CD8-positive, alpha-beta memory T cell (primary cell): ENCODE data around the gene AAGAB. TPM values are rescaled to one million over a fixed set of nuclear protein-coding genes. Genes with fewer than 3 reads are reported as not detected.
A peak's percentile ranks its signal among the peaks of the same experiment; 100 is the strongest.

Experiments used
- CTCF ChIA-PET: fragments of 350-600 bp; sonication (Branson Sonifier 250); formaldehyde crosslinking; loops from one replicate; lab custom pipeline; 2021; ENCODE audit warnings: antibody characterized with exemption; lab: Charles Lee
- POLR2A ChIA-PET: fragments of 350-600 bp; sonication (Branson Sonifier 250); formaldehyde crosslinking; loops from one replicate; lab custom pipeline; 2021; ENCODE audit warnings: antibody characterized with exemption; lab: Charles Lee
- DNase-seq, 5 donors: peaks; one replicate each; pipeline versions ENCODE4 v3.0.0 to v3.0.0-alpha.2; 2020 to 2022; ENCODE audit warnings: mixed read lengths in 1 of 5
- H3K27ac ChIP-seq: one replicate; pipeline ENCODE4 v1.7.0; 2013; ENCODE audit warnings: low read depth, mild to moderate bottlenecking, low read length, moderate library complexity
- H3K27me3 ChIP-seq: 2 replicates; pipeline ENCODE4 v1.7.0; 2013; ENCODE audit warnings: low read length, mild to moderate bottlenecking; ENCODE audit not compliant: insufficient read depth, poor library complexity, severe bottlenecking
- H3K36me3 ChIP-seq: 2 replicates; pipeline ENCODE4 v1.7.0; 2013; ENCODE audit warnings: mild to moderate bottlenecking, low read length, moderate library complexity; ENCODE audit not compliant: insufficient read depth
- H3K4me1 ChIP-seq: 2 replicates; pipeline ENCODE4 v1.7.0; 2013; ENCODE audit warnings: mild to moderate bottlenecking, low read length, moderate library complexity; ENCODE audit not compliant: insufficient read depth
- H3K4me3 ChIP-seq: 2 replicates; pipeline ENCODE4 v1.7.0; 2013; ENCODE audit warnings: mild to moderate bottlenecking, low read length
- H3K9me3 ChIP-seq: 2 replicates; pipeline ENCODE4 v1.7.0; 2013; ENCODE audit warnings: mild to moderate bottlenecking, low read length
- H3K27ac Mint-ChIP-seq, 8 donors: one replicate each; pipeline ENCODE4 v1.8.0; 2020 to 2021; ENCODE audit warnings: mixed read lengths in 8 of 8, mild to moderate bottlenecking in 6 of 8, inconsistent platforms in 3 of 8, moderate library complexity in 3 of 8
- H3K27me3 Mint-ChIP-seq, 2 donors: one replicate each; pipeline ENCODE4 v1.8.0; 2020 to 2021; ENCODE audit warnings: mixed read lengths in 2 of 2, mild to moderate bottlenecking in 1 of 2, moderate library complexity in 1 of 2
- H3K36me3 Mint-ChIP-seq, 3 donors: one replicate each; pipeline ENCODE4 v1.8.0; 2020 to 2021; ENCODE audit warnings: mixed read lengths in 3 of 3, inconsistent platforms in 1 of 3, mild to moderate bottlenecking in 1 of 3
- H3K4me1 Mint-ChIP-seq, 3 donors: one replicate each; pipeline ENCODE4 v1.8.0; 2020 to 2021; ENCODE audit warnings: mixed read lengths in 3 of 3, inconsistent platforms in 1 of 3, mild to moderate bottlenecking in 1 of 3
- H3K4me3 Mint-ChIP-seq, 7 donors: one replicate each; pipeline ENCODE4 v1.8.0; 2020 to 2021; ENCODE audit warnings: mixed read lengths in 7 of 7, mild to moderate bottlenecking in 6 of 7, moderate library complexity in 4 of 7, inconsistent platforms in 2 of 7
- H3K9me3 Mint-ChIP-seq, 5 donors: one replicate each; pipeline ENCODE4 v1.8.0; 2020 to 2022; ENCODE audit warnings: mixed read lengths in 5 of 5, mild to moderate bottlenecking in 3 of 5, moderate library complexity in 2 of 5, inconsistent platforms in 1 of 5
- polyA plus RNA-seq: library from polyadenylated mRNA; unstranded; fragments of 300-500 nt; fragmentation: Illumina TruSeq; gene quantifications from one replicate; pipeline ENCODE4 v1.2.3, GENCODE V29; 2021
- total RNA-seq, 2 experiments: library from RNA; stranded (reverse); gene quantifications; one replicate each; pipeline ENCODE4 v1.2.3, GENCODE V29; 2021

AAGAB gene
- total and polyA plus RNA-seq, 3 experiments from 2014 or later = 53.9 to 76.1 (median 66.6) TPM

DNA sequence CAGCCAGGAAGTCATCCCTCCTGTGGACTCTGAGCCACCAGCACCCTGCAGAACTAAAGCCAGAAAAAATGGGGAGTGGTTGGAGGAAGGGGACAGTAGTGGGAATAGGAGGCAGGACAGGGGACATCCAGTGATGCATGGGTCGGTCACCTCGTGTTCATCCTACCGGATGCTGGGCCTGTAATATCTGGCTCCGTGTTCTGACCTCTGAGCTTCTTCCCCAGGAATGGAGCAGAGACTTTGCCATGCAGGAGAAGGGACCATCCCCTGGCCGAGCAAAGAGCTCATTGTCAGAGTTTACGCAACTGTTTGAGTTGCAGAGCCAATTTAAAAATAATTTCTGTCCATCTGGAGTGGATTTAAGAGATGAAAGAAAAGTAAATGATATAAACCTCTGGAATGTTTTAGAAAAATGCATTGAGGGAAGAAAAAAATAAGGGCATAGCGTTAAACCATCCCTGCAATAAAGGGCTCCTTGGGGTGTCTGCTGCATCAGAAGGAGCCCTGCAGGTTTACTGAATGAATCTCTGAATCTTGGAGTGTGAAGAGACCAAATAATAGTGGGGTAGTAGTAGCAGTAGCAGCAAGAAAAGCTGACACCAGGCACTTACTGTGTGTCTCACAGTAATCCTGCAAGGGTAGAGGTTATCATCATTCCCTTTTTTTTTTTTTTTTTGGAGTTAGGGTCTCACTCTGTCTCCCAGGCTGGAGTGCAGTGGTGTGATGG is 70.9 kb downstream of the AAGAB start:
- H3K4me1 Mint-ChIP-seq = peaks cover 13 to 19% (median 14%) of the 10 kb centered on the region in 3 donors
- CTCF ChIA-PET = no interaction called here
- peaks cover 0 to 95% (median 12%) of the 10 kb centered on the region in 3 donors for H3K36me3 Mint-ChIP-seq
- Histone ChIP-seq H3K36me3 (peaks cover 22% of the 10 kb centered on the region), H3K9me3 (no peaks in the 10 kb centered on the region), H3K4me3 (no peak overlapping the region), H3K4me1 (no peaks in the 10 kb centered on the region), H3K27ac (no peak overlapping the region), H3K27me3 (no peaks in the 10 kb centered on the region)
- peaks cover 0 to 7% of the 10 kb centered on the region in 2 donors for H3K27me3 Mint-ChIP-seq
- POLR2A ChIA-PET = interaction anchor here (0.7 kb wide), 1 partner anchor 78 kb away, joined by 5 read pairs; no protein-coding TSS in a partner anchor
- DNase-seq = no peak
- peak overlapping the region in 5 of 8 donors; percentile 6 to 93 (median 23) for H3K27ac Mint-ChIP-seq
- H3K4me3 Mint-ChIP-seq = peak overlapping the region in 1 of 7 donors; percentile 61
- H3K9me3 Mint-ChIP-seq = no peaks in the 10 kb centered on the region

DNA sequence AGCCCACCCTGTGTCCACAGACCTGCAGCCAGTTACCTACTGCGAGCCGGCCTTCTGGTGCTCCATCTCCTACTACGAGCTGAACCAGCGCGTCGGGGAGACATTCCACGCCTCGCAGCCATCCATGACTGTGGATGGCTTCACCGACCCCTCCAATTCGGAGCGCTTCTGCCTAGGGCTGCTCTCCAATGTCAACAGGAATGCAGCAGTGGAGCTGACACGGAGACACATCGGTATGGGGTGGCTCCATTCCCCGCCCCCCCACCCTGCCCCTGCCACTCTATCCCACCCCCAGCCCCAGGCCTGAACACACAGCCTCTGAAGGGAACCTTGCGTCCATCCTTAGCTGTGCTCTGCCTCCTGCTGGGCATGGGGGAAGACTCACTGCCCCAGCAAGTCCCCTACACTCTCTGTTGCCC is 73.2 kb downstream of the AAGAB start:
- Mint-ChIP-seq H3K4me1 (peaks cover 14 to 22% (median 22%) of the 10 kb centered on the region in 3 donors), H3K9me3 (no peaks in the 10 kb centered on the region), H3K36me3 (peaks cover 0 to 93% (median 10%) of the 10 kb centered on the region in 3 donors), H3K27ac (peak overlapping the region in 2 of 8 donors; percentile 23 to 81), H3K4me3 (no peak overlapping the region), H3K27me3 (peaks cover 0 to 6% of the 10 kb centered on the region in 2 donors)
- H3K4me1 ChIP-seq = no peaks in the 10 kb centered on the region
- peaks cover 23% of the 10 kb centered on the region for H3K36me3 ChIP-seq
- ChIA-PET POLR2A (no interaction called here), CTCF (interaction anchor here (0.8 kb wide), 1 partner anchor 33 kb away, joined by 3 read pairs; no protein-coding TSS in a partner anchor)
- H3K9me3 ChIP-seq = no peaks in the 10 kb centered on the region
- H3K4me3 ChIP-seq = no peak overlapping the region
- no peak for DNase-seq
- H3K27me3 ChIP-seq = no peaks in the 10 kb centered on the region
- H3K27ac ChIP-seq = no peak overlapping the region

DNA sequence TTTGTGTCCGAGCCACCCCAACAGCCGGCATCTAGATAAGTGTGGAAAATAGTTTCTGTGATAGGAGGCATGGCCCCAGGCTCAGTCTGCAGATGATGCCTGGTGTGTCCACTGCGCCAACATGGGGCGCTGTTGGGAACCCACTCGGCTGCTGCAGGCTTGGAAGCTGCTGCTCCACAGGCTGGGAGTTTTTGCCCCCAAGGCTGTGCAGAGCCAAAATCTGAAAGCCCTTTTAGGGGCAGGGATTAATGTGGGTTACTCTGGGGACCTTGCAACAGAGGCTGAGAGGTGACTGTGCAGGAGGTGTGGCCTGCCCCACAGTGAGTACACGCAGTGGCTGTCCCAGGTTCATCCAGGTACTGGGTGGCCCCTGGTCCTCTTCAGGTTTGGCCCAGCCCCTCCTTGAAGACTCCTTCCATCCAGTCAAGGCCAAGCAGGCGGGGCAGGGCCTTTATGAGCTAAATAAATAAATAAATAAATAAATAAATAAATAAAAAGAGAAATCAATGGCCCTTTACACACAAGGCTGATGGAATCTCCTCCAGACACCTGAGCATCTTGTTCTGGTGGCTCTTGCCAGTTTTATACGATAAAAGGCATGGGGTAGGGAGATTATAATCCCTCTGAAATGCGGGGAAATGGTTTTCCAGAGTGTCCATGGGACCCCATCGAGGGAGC is 73.8 kb downstream of the AAGAB start:
- ChIA-PET POLR2A (no interaction called here), CTCF (interaction anchor here (0.8 kb wide), 1 partner anchor 32 kb away, joined by 3 read pairs; no protein-coding TSS in a partner anchor)
- Mint-ChIP-seq H3K9me3 (no peaks in the 10 kb centered on the region), H3K4me1 (peaks cover 16 to 23% (median 22%) of the 10 kb centered on the region in 3 donors), H3K27me3 (peaks cover 0 to 4% of the 10 kb centered on the region in 2 donors), H3K27ac (peak overlapping the region in 1 of 8 donors; percentile 23), H3K36me3 (peaks cover 0 to 93% (median 10%) of the 10 kb centered on the region in 3 donors), H3K4me3 (no peak overlapping the region)
- H3K4me1 ChIP-seq = no peaks in the 10 kb centered on the region
- DNase-seq = no peak
- no peak overlapping the region for H3K4me3 ChIP-seq
- no peaks in the 10 kb centered on the region for H3K27me3 ChIP-seq
- no peaks in the 10 kb centered on the region for H3K9me3 ChIP-seq
- H3K27ac ChIP-seq = no peak overlapping the region
- H3K36me3 ChIP-seq = peaks cover 23% of the 10 kb centered on the region

DNA sequence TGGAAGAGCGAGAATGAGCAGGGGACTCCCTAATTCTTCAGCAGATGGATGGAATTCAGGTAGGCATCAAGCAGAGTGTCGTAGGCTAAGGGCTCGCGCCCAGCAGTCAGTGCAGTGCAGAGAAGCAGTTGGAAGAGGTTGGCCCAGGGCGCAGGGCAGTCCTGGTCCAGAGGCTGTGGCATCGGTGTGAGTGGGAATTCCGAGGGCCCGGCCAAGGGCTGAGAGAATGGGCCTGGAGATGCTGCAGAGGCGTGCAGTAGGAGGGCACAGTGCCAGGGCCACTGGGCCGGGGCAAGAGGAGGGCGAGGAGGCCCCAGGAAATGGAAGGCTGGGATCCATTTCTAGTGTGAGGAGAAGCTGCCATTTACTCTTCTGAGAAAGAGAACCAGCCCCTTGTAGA is 74.4 kb downstream of the AAGAB start:
- H3K4me1 ChIP-seq = peaks cover under 1% of the 10 kb centered on the region
- H3K27ac ChIP-seq = no peak overlapping the region
- H3K36me3 ChIP-seq = peaks cover 21% of the 10 kb centered on the region
- peaks cover 0 to 1% of the 10 kb centered on the region in 2 donors for H3K27me3 Mint-ChIP-seq
- peak overlapping the region in 6 of 8 donors; percentile 1 to 82 (median 65) for H3K27ac Mint-ChIP-seq
- H3K9me3 ChIP-seq = no peaks in the 10 kb centered on the region
- H3K4me1 Mint-ChIP-seq = peaks cover 16 to 23% (median 22%) of the 10 kb centered on the region in 3 donors
- POLR2A ChIA-PET = no interaction called here
- no peak overlapping the region for H3K4me3 ChIP-seq
- CTCF ChIA-PET = no interaction called here
- H3K4me3 Mint-ChIP-seq = no peak overlapping the region
- DNase-seq = no peak
- H3K36me3 Mint-ChIP-seq = peaks cover 0 to 93% (median 10%) of the 10 kb centered on the region in 3 donors
- no peaks in the 10 kb centered on the region for H3K27me3 ChIP-seq
- no peaks in the 10 kb centered on the region for H3K9me3 Mint-ChIP-seq

DNA sequence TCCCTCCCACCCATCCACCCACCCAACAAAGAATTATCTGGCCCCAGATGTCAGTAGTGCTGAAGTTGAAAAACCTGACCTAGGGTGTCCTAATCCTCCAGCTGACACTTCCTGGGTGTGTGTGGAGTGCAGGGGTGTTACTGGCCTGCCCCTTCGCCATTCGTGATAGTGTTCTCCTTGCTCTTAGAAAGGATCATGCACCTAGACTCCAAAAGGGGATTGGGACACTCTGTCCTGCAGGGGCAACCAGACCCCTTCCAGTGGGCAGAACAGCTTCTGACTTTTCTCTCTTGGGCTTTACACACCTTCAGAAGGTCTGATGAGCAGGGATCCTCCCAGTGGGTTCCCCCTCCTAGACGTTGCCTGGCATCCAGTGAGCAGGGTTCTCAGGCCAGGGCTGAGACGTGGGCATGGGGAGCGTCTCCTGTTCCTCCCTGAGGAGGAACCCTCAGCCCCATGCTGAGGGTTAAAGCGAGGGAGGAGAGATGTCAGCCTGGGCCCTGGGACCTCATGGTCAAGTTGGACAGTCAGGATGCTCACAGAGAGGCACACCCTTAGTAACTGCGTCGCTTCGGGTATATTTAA is 75.0 kb downstream of the AAGAB start:
- Histone ChIP-seq H3K27me3 (no peaks in the 10 kb centered on the region), H3K36me3 (peaks cover 17% of the 10 kb centered on the region), H3K4me1 (peaks cover 6% of the 10 kb centered on the region), H3K9me3 (no peaks in the 10 kb centered on the region), H3K27ac (no peak overlapping the region), H3K4me3 (no peak overlapping the region)
- H3K4me1 Mint-ChIP-seq = peaks cover 16 to 25% (median 25%) of the 10 kb centered on the region in 3 donors
- H3K27ac Mint-ChIP-seq = peak overlapping the region in 6 of 8 donors; percentile 57 to 82 (median 64)
- ChIA-PET POLR2A (no interaction called here), CTCF (no interaction called here)
- H3K4me3 Mint-ChIP-seq = no peak overlapping the region
- DNase-seq = no peak
- H3K9me3 Mint-ChIP-seq = no peaks in the 10 kb centered on the region
- peaks cover 0 to 1% of the 10 kb centered on the region in 2 donors for H3K27me3 Mint-ChIP-seq
- peaks cover 0 to 93% (median 10%) of the 10 kb centered on the region in 3 donors for H3K36me3 Mint-ChIP-seq

DNA sequence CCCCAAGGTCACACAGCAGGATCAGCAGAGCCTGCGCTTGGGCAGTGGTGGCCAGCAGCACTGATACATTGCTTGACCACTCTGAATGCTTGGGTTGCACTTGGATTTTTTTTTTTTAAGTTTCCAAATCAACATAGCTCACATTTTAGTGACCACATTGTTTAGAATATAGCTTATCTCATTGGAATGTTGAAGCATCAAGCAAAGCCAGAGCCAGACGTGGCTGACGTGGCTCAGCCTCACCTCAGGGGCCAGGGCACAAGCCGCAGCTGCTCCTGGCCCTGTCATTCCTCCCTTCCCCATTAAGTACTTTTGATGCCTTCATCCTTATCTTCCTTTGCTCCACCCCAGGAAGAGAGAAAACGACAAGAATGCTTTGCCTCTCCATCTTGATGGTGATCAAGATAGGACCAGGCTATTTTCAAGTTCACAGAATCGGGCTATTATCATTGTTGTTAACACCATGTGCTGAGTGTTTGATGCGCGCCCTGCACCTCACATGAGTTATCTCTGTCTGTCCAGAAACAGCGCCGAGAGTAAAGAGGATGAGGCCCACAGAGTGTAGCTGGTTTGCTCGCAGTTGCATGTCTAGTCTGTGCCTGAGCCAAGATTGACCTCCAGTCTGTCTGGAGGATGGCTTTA is 75.8 kb downstream of the AAGAB start:
- Histone ChIP-seq H3K27ac (no peak overlapping the region), H3K27me3 (no peaks in the 10 kb centered on the region), H3K4me1 (peaks cover 6% of the 10 kb centered on the region), H3K9me3 (no peaks in the 10 kb centered on the region), H3K36me3 (peaks cover 17% of the 10 kb centered on the region), H3K4me3 (no peak overlapping the region)
- H3K27ac Mint-ChIP-seq = peak overlapping the region in 4 of 8 donors; percentile 19 to 78 (median 34)
- ChIA-PET POLR2A (no interaction called here), CTCF (interaction anchor here (1.1 kb wide), 1 partner anchor 77 kb away, joined by 3 read pairs; no protein-coding TSS in a partner anchor)
- H3K27me3 Mint-ChIP-seq = peaks cover 0 to 1% of the 10 kb centered on the region in 2 donors
- H3K9me3 Mint-ChIP-seq = no peaks in the 10 kb centered on the region
- no peak overlapping the region for H3K4me3 Mint-ChIP-seq
- peaks cover 0 to 93% (median 14%) of the 10 kb centered on the region in 3 donors for H3K36me3 Mint-ChIP-seq
- peaks cover 24 to 33% (median 31%) of the 10 kb centered on the region in 3 donors for H3K4me1 Mint-ChIP-seq
- DNase-seq = no peak

DNA sequence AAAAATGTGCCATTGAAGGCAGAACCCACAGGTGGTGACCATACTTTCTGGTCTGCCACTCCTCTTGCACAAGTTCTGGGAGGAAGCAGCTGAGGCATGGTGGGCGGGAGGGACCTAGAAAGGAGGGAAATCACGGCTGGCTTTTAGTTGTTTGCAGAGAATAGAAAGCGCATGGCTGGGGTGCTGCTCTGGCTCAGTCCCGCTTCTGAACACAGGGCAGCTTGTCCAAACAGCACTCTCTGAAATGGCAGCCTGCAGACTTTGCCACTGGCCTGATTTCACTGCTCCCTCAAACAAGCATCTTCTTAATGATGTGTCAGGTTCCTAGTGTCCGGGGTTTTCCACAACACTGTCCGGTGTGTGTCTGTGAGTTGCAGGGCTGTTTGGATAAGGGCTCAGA is 76.7 kb downstream of the AAGAB start:
- Mint-ChIP-seq H3K27ac (peak overlapping the region in 4 of 8 donors; percentile 29 to 90 (median 60)), H3K4me1 (peaks cover 33 to 43% (median 40%) of the 10 kb centered on the region in 3 donors), H3K9me3 (no peaks in the 10 kb centered on the region), H3K4me3 (no peak overlapping the region), H3K36me3 (peaks cover 0 to 95% (median 16%) of the 10 kb centered on the region in 3 donors), H3K27me3 (peaks cover 0 to 1% of the 10 kb centered on the region in 2 donors)
- H3K9me3 ChIP-seq = no peaks in the 10 kb centered on the region
- ChIA-PET POLR2A (interaction anchor here (0.6 kb wide), 1 partner anchor 94 kb away, joined by 6 read pairs; no protein-coding TSS in a partner anchor), CTCF (interaction anchor here (1.0 to 1.1 kb wide), 2 partner anchors 77 to 112 kb away, joined by 3 read pairs; partner anchors contain the start of gene SMAD3)
- no peak overlapping the region for H3K27ac ChIP-seq
- H3K4me1 ChIP-seq = peaks cover 6% of the 10 kb centered on the region
- DNase-seq = no peak
- no peaks in the 10 kb centered on the region for H3K27me3 ChIP-seq
- H3K4me3 ChIP-seq = no peak overlapping the region
- H3K36me3 ChIP-seq = peaks cover 17% of the 10 kb centered on the region
